GM18907 (cell line): ENCODE data around the gene ST6GALNAC1.
"Not testable (repeated sequence)": the region's sequence is repeated elsewhere in the genome, so short reads cannot be mapped to it uniquely, and the experiment has no call there.

Experiments
- ATAC-seq: cut with Tn5 transposase; IDR thresholded peaks from one replicate; pipeline ENCODE4 v1.9.1; 2021; ENCODE audit warnings: mild to moderate bottlenecking, moderate library complexity; ENCODE audit not compliant: unreplicated experiment

Gene ST6GALNAC1

DNA sequence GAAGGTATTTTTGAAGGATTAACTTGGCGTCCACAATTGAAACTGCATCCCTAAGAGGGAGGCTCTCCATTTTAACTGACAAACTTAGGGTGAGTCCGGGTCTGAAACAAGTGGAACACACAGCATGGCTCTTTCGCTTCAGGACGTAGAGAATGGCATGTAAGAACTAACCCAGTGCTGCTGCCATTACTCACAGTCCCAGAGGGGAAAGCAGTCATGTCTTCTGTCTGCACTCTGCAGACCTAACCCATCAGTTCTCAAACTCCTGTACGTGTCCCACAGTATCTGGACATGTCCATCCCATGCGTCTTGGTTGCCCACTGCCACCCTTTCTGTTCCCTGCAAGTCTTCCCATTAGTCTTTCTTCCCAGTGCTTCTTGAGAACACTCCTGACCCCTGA lies 563 bp downstream of the ST6GALNAC1 start:
- no peak for ATAC-seq

- ATAC-seq, result no peak
These were observed 1.5 kb downstream of the ST6GALNAC1 start for GRCh38 chr17:76642032-76642561.

- no peak for ATAC-seq
These were observed 2.1 kb downstream of the ST6GALNAC1 start for GRCh38 chr17:76641501-76641900.

GRCh38 chr17:76640550-76641380 lies 2.8 kb downstream of the ST6GALNAC1 start:
- ATAC-seq, result no peak

GRCh38 chr17:76638263-76638662 lies 5.3 kb downstream of the ST6GALNAC1 start:
- no peak for ATAC-seq

GRCh38 chr17:76636486-76637206 lies 6.9 kb downstream of the ST6GALNAC1 start:
- ATAC-seq, result not testable (repeated sequence)

DNA sequence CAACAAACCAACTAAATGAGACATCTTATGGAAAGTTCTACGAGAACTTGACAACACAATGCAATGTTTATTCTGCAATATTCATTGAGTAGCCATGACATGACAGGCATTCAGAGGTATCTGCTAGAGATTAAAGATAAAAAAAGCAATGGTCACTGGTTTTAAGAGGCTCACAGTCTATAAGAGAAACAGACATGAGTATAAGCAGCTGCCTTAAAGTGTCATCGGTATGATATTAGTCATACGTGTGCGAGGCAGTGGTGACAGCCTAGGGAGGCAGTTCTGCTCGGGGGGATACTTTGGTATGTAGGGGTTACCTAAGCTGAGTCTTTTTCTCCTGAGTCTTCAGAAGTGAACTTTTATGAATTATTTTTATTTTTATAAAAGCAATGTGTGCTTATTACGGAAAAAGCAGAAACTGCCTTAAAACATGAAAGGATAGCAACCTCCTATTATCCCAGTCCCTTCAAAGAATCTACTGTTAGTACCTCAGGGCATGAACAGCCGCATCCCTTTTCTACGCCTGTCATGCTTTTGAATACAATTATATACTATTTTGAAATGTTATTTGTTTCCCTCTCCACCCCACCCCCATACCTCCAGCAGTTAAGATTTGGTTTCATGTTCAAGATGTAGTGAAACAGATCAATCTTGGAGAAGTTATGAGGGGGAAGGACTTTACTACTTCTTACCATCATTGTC lies 7.7 kb downstream of the ST6GALNAC1 start:
- ATAC-seq, result no peak

- no peak for ATAC-seq
These were observed 8.5 kb downstream of the ST6GALNAC1 start for GRCh38 chr17:76635039-76635438.

DNA sequence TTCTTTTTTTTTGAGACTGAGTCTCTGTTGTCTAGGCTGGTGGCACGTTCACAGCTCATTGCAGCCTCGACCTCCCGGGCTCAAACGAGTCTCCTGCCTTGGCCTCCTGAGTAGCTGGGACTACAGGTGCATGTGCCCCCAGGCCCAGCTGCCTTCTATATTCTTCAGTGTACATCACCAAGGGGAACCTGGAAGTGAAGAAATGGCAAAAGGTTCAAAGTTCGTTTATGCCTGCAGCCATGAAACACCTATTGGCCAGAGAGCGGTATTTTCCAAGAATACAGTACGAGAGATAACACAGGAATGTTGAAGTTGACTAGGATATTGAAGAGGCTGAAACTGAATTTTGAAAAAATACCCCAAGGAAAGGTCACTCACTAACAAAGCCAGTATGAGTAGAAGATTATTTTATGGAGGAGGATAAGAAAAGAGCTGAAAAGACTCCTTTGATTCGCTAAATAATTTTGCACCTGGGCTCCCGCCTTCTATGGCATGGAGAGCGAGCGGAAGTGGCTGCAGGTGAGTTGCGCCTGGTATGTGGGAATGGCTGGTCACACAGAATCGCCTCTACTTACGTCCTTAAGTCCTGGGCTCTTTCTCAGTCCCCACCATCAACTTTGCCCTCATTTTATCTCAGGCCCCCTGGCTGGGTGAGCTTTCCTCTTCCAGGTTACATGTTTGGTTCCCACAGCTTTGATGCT lies 9.8 kb downstream of the ST6GALNAC1 start:
- no peak for ATAC-seq

GRCh38 chr17:76631821-76632565 lies 11.6 kb downstream of the ST6GALNAC1 start:
- no peak for ATAC-seq

GRCh38 chr17:76630151-76630550 lies 13.4 kb downstream of the ST6GALNAC1 start:
- no peak for ATAC-seq

DNA sequence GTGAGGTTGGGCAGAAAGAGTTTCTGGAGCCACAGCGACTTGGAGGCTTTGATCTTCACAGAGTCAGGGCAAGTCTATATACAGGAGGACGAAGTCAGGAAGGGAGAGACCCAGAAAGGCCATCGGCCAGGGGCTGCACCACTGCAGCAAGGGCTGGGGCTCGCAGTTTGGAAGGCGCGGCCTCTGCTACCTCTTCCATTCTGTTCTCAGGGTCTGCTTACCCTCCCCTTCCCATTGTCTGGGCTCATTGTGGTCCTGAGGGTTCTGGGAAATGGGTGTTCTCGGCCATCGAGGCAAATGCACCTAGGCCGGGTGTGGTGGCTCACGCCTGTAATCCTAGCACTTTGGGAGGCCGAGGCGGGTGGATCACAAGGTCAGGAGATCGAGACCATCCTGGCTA lies 16.0 kb downstream of the ST6GALNAC1 start:
- no peak for ATAC-seq

DNA sequence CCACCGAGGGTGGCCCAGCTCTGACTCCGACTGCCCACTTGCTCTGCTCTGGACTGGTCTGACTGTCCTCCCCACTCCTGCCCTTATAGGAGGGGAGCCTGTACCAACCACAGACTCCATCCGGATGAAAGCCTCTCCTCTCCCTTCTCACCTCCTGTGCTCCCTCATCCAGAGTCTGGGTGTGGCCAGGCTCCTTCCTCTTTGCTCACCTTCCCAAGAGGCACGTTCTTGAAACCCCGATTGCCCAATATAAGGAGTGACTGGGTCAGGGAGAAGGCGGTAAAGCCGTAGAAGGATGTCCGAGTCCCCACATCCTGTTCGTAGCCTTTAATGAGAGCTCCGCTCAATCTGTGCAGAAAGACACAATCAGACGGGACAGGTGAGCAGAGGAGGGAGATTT lies 17.1 kb downstream of the ST6GALNAC1 start:
- ATAC-seq, result no peak

GRCh38 chr17:76625496-76625895 lies 18.1 kb downstream of the ST6GALNAC1 start:
- ATAC-seq, result no peak

DNA sequence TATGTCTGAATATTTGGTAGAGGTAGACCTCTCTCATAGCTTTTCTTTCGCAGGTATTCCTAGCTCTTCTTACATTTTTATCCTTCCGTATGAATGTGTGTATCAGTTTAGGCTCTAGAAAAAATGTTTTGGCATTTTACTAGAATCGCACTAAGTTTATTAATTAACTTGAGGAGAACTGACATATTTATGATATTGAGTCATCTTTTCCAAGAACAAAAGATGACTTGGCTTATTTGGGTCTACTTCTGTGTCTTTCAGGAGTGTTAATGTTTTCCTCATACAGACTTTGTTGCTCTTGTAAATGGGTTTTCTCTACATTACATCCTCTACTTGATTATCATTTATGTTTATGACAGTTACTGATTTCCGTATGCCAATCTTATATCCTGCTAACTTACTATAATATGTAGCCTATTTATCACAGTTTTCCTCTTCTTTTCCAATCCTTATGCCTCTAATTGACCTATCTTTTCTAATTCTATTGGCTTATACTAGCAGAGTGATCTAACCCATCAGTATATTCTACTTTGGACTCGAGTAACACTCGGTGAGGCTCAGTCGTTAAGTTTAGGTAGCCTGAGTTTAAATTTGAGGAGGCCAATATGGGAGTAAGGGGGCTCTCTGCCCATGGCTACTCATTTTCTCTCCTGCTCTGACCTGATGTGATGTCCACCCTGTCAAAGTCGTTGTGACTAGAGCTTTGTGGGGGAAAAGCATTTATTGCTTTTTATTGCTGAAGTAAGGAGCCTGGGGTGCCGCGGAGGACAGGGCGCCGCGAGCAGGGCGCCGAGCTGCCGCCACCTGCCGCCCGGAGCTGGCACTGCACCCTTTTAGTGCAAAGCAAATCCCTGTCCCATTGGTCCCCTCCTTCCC lies 20.0 kb downstream of the ST6GALNAC1 start:
- ATAC-seq, result no peak

DNA sequence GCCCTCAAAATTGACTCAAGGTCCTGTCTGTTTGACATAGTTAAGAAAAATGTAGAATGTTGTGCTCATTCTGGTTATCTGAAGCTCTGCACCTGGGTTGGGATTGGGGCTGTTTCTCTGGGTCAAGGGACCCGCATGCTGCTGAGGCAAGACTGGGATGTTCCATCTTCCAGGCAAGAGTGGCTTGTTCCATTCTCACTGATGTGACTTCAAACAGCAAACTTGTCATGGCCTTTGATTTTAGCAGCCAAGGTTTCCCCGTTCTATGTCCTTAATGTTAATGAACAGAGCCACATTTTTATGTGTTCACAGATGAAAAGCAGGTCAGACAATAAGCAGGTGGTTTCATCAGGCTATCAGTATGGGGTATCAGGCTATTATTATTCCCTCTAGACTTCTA lies 25.7 kb downstream of the ST6GALNAC1 start:
- ATAC-seq, result no peak

- ATAC-seq, result no peak
These were observed 28.5 kb downstream of the ST6GALNAC1 start for GRCh38 chr17:76614912-76615617.

DNA sequence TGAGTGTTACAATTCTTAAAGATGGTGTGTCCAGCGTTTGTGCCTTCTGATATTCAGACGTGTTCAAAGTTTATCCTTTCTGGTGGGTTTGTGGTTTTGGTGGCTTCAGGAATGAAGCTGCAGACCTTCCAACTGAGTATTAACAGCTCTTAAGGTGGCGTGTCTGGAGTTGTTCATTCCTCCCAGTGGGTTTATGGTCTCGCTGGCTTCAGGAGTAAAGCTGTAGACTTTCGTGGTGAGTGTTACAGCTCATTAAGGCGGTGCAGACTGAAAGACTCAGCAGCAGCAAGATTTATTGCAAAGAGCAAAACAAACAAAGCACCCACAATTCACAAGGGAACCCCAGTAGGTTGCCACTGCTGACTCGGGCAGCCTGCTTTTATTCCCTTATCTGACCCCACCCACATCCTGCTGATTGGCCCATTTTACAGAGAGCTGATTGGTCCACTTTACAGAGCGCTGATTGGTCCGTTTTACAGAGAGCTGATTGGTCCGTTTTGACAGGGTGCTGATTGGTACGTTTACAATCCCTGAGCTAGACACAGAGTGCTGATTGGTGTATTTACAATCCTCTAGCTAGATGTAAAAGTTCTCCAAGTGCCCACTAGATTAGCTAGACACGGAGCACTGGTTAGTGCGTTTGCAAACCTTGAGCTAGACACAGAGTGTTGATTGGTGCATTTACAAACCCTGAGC lies 29.3 kb downstream of the ST6GALNAC1 start:
- ATAC-seq, result not testable (repeated sequence)
